DOHH2 (cell line): ENCODE results near the gene SLC44A5.
"Not testable (repeated sequence)": the region's sequence is repeated elsewhere in the genome, so short reads cannot be mapped to it uniquely, and the experiment has no call there.

Source experiments
- H3F3A ChIP-seq: fragments of 200-600 bp; sonication (generic), shearing (Covaris generic); 2 replicates; pipeline ENCODE4 v1.6.0; 2016; ENCODE audit warnings: antibody characterized with exemption, mild to moderate bottlenecking; ENCODE audit not compliant: control insufficient read depth, insufficient read depth
- H3K27ac ChIP-seq: fragments of 200-600 bp; sonication (generic); 2 replicates; pipeline ENCODE4 v1.5.1; 2014; ENCODE audit warnings: low read depth, mild to moderate bottlenecking, low read length, moderate library complexity
- H3K27me3 ChIP-seq: fragments of 200-600 bp; sonication (generic); 2 replicates; pipeline ENCODE4 v1.6.1; 2014; ENCODE audit warnings: mild to moderate bottlenecking, low read length, mixed read lengths; ENCODE audit not compliant: control insufficient read depth
- H3K36me3 ChIP-seq: fragments of 200-600 bp; sonication (generic); 2 replicates; pipeline ENCODE4 v1.6.1; 2014; ENCODE audit warnings: mild to moderate bottlenecking, low read length, moderate library complexity, mixed read lengths; ENCODE audit not compliant: control insufficient read depth
- H3K4me1 ChIP-seq: fragments of 200-600 bp; sonication (generic); 2 replicates; pipeline ENCODE4 v1.6.1; 2014; ENCODE audit warnings: mild to moderate bottlenecking, low read length, mixed read lengths; ENCODE audit not compliant: control insufficient read depth
- H3K4me2 ChIP-seq: fragments of 200-600 bp; sonication (generic); 2 replicates; pipeline ENCODE4 v1.6.0; 2014; ENCODE audit warnings: mild to moderate bottlenecking, low read length, moderate library complexity
- H3K4me3 ChIP-seq: fragments of 200-600 bp; sonication (generic); 2 replicates; pipeline ENCODE4 v1.5.1; 2014; ENCODE audit warnings: mild to moderate bottlenecking, low read length, mixed read lengths
- H3K79me2 ChIP-seq: fragments of 200-600 bp; sonication (generic); 2 replicates; pipeline ENCODE4 v1.6.1; 2014; ENCODE audit warnings: mild to moderate bottlenecking, low read length, mixed read lengths; ENCODE audit not compliant: control insufficient read depth
- H3K9me2 ChIP-seq: fragments of 200-600 bp; sonication (generic); replicated peaks from 2 replicates; pipeline ENCODE4 v1.6.1; 2014; ENCODE audit warnings: mild to moderate bottlenecking, low read length, mixed read lengths; ENCODE audit not compliant: control insufficient read depth
- H3K9me3 ChIP-seq: fragments of 200-600 bp; sonication (generic); 2 replicates; pipeline ENCODE4 v1.6.1; 2014; ENCODE audit warnings: antibody characterized with exemption, low read length, mixed read lengths; ENCODE audit not compliant: control insufficient read depth, insufficient read depth
- H4K20me1 ChIP-seq: fragments of 200-600 bp; sonication (generic); 2 replicates; pipeline ENCODE4 v1.6.0; 2014; ENCODE audit warnings: low read depth, mild to moderate bottlenecking, antibody characterized with exemption, low read length, moderate library complexity; ENCODE audit not compliant: control insufficient read depth, insufficient read depth
- EZH2phosphoT487 ChIP-seq: fragments of 200-600 bp; sonication (generic); IDR thresholded peaks from 2 replicates; pipeline ENCODE4 v1.6.1; 2017; ENCODE audit warnings: borderline replicate concordance, mild to moderate bottlenecking, antibody characterized with exemption, low read length, moderate library complexity, mixed read lengths
- TF ChIP-seq, protein P1 (sequence below): fragments of 200-600 bp; sonication (generic); IDR thresholded peaks from one replicate; pipeline ENCODE4 v1.5.1; 2014; ENCODE audit warnings: antibody characterized with exemption, mild to moderate bottlenecking, low read depth, low read length; ENCODE audit not compliant: poor library complexity, severe bottlenecking

SLC44A5 gene

DNA sequence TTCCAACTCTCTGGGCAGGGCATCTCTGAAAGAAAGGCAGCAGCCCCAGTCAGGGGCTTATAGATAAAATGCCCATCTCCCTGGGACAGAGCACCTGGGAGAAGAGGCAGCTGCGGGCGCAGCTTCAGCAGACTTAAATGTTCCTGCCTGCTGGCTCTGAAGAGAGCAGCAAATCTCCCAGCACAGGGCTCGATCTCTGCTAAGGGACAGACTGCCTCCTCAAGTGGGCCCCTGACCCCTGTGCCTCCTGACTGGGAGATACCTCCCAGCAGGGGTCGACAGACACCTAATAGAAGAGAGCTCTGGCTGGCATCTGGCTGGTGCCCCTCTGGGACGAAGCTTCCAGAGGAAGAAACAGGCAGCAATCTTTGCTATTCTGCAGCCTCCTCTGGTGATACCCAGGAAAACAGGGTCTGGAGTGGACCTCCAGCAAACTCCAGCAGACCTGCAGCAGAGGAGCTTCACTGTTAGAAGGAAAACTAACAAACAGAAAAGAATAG is 207.7 kb downstream of the SLC44A5 start:
- not testable (repeated sequence) for H3F3A ChIP-seq, H3K9me3 ChIP-seq, H3K27me3 ChIP-seq, H3K4me1 ChIP-seq, H4K20me1 ChIP-seq, H3K27ac ChIP-seq, H3K4me2 ChIP-seq, H3K4me3 ChIP-seq, H3K79me2 ChIP-seq, H3K9me2 ChIP-seq, H3K36me3 ChIP-seq

DNA sequence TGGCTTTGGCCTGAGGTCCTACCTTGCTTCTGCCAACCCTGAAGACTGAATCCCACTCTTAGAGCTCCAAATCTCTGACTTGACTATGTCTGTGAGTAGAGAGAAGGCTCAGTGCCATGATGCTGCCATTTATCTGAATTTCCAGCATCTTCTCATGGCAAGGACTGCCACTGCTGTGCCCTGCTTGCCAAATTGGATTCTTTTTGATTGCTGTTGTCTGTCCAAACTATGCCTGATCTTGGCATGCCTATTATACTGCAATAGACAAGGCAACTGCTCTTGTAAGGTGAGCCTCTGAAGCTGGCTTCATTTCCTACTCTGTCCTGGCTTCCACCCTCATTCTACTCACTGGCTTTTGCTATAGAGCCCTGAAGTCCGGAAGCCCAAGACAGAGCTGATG is 210.2 kb downstream of the SLC44A5 start:
- H4K20me1 ChIP-seq = no peaks in the 10 kb centered on the region
- no peaks in the 10 kb centered on the region for H3K27me3 ChIP-seq
- H3K4me2 ChIP-seq = no peak overlapping the region
- no peaks in the 10 kb centered on the region for H3K36me3 ChIP-seq
- H3K4me1 ChIP-seq = 0 out of 2 replicates have a peak, but pooled peaks cover 2% of the 10 kb centered on the region
- no peak overlapping the region for H3K4me3 ChIP-seq
- no peaks in the 10 kb centered on the region for H3K9me2 ChIP-seq
- no peak overlapping the region for H3K27ac ChIP-seq
- H3F3A ChIP-seq = no peaks in the 10 kb centered on the region
- no peaks in the 10 kb centered on the region for H3K9me3 ChIP-seq
- H3K79me2 ChIP-seq = no peaks in the 10 kb centered on the region
- TF ChIP-seq, protein P1, sequence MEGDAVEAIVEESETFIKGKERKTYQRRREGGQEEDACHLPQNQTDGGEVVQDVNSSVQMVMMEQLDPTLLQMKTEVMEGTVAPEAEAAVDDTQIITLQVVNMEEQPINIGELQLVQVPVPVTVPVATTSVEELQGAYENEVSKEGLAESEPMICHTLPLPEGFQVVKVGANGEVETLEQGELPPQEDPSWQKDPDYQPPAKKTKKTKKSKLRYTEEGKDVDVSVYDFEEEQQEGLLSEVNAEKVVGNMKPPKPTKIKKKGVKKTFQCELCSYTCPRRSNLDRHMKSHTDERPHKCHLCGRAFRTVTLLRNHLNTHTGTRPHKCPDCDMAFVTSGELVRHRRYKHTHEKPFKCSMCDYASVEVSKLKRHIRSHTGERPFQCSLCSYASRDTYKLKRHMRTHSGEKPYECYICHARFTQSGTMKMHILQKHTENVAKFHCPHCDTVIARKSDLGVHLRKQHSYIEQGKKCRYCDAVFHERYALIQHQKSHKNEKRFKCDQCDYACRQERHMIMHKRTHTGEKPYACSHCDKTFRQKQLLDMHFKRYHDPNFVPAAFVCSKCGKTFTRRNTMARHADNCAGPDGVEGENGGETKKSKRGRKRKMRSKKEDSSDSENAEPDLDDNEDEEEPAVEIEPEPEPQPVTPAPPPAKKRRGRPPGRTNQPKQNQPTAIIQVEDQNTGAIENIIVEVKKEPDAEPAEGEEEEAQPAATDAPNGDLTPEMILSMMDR = no peak
- no peak for TF ChIP-seq EZH2phosphoT487

DNA sequence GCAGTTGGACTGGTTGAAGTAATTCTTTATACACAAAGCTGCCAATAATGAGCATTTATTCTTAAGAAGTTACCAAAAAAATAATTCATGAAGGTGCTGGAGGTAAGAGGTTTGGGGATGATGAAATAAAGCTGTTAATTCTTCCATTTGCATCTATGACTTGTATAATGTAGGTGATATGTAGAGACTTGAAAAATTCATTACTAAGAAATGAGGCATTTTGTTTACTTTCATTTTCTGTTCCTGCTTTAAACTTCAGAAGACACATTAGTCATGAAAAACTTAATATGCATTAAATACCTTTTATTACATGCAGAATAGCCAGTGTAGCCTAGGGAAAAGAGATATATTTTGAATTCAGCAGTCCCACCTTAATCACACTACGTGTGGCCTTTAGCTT is 214.2 kb downstream of the SLC44A5 start:
- Histone ChIP-seq H3K9me2 (no peaks in the 10 kb centered on the region), H4K20me1 (no peaks in the 10 kb centered on the region), H3F3A (peaks cover 3% of the 10 kb centered on the region; the same call in 1 of the 2 replicates), H3K4me1 (peaks cover 36% of the 10 kb centered on the region), H3K36me3 (no peaks in the 10 kb centered on the region; the same call in 1 of the 2 replicates), H3K27ac (no peak overlapping the region), H3K4me3 (no peak overlapping the region), H3K4me2 (no peak overlapping the region), H3K79me2 (no peaks in the 10 kb centered on the region), H3K9me3 (peaks cover under 1% of the 10 kb centered on the region), H3K27me3 (no peaks in the 10 kb centered on the region)
- TF ChIP-seq EZH2phosphoT487 = no peak
- TF ChIP-seq, protein P1 = no peak

DNA sequence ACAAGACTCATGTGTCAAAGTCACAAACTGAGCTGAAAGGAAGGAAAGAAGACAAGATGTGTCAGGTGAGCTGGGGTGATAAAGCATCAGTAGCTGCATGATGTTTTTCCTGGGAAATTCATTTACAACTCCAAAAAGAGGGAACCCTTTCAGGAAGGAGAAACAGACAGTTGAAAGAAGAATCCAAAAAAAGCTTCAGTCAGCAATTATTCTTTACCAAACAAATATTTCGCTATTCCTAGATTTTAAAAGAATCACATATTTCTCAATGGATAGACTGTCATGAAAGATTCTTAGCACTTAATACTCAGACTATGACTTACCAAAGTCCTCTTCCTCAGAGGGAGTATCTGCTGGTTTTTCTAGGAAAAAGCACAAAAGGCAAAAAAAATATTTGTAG is 214.7 kb downstream of the SLC44A5 start:
- Histone ChIP-seq H3K9me3 (peaks cover 5% of the 10 kb centered on the region), H3F3A (peaks cover 5% of the 10 kb centered on the region; the same call in 1 of the 2 replicates), H3K36me3 (peaks cover 5% of the 10 kb centered on the region), H3K4me1 (peaks cover 41% of the 10 kb centered on the region), H3K9me2 (no peaks in the 10 kb centered on the region), H4K20me1 (no peaks in the 10 kb centered on the region), H3K27me3 (no peaks in the 10 kb centered on the region), H3K4me3 (no peak overlapping the region), H3K27ac (no peak overlapping the region), H3K79me2 (no peaks in the 10 kb centered on the region), H3K4me2 (no peak overlapping the region)
- TF ChIP-seq, protein P1 = no peak
- no peak for TF ChIP-seq EZH2phosphoT487
